WI38 (cell line): ENCODE measurements around the gene SPEG.

Experiments
- H3K4me3 ChIP-seq: 2 replicates; pipeline ENCODE4 v1.5.1; 2011; ENCODE audit warnings: low read depth, mild to moderate bottlenecking, control low read depth, low read length
- CTCF ChIP-seq: IDR thresholded peaks from 2 replicates; pipeline ENCODE4 v1.5.1; 2012; ENCODE audit warnings: low read depth, mild to moderate bottlenecking, control low read depth, low read length

The SPEG gene

GRCh38 chr2:219484343-219485200, 49.9 kb downstream of the SPEG start:
- no peak for TF ChIP-seq CTCF
- no peak overlapping the region for H3K4me3 ChIP-seq

- no peak overlapping the region for H3K4me3 ChIP-seq
These were observed 50.5 kb downstream of the SPEG start for GRCh38 chr2:219485201-219485580.

GRCh38 chr2:219486380-219486959, 51.8 kb downstream of the SPEG start:
- no peak overlapping the region for H3K4me3 ChIP-seq
- no peak for TF ChIP-seq CTCF

More at GRCh38 chr2:219485201-219485580, 50.5 kb downstream of the SPEG start:
- TF ChIP-seq CTCF, result no peak

GRCh38 chr2:219488149-219488843, 53.7 kb downstream of the SPEG start:
- no peak overlapping the region for H3K4me3 ChIP-seq
- no peak for TF ChIP-seq CTCF

GRCh38 chr2:219488844-219489194, 54.2 kb downstream of the SPEG start:
- TF ChIP-seq CTCF, result no peak
- no peak overlapping the region for H3K4me3 ChIP-seq

- TF ChIP-seq CTCF, result no peak
- no peak overlapping the region for H3K4me3 ChIP-seq
These were observed 54.7 kb downstream of the SPEG start for GRCh38 chr2:219489315-219489714.

- TF ChIP-seq CTCF, result no peak
- no peak overlapping the region for H3K4me3 ChIP-seq
These were observed 55.5 kb downstream of the SPEG start for GRCh38 chr2:219490186-219490585.
